ENCODE data around the gene WNT1.

WNT1 gene

GRCh38 chr12:48991247-48992050 lies 13.3 kb downstream of the WNT1 start:
- H3K9me2 ChIP-seq (replicated peaks; ENCODE audit: control insufficient read depth, low read length): no peaks in the 10 kb centered on the region
- H3K4me3 ChIP-seq (ENCODE audit: low read length): no peak overlapping the region
- no peaks in the 10 kb centered on the region for H3K36me3 ChIP-seq (ENCODE audit: control insufficient read depth, low read length)
- 0 out of 2 replicates have a peak, but pooled peaks cover 7% of the 10 kb centered on the region for H3F3A ChIP-seq (ENCODE audit: control insufficient read depth, insufficient read depth)
- no peak overlapping the region for H3K4me2 ChIP-seq (ENCODE audit: low read length)
- H3K4me1 ChIP-seq (ENCODE audit: control insufficient read depth, low read length): peaks cover 7% of the 10 kb centered on the region; the same call in 1 of the 2 replicates
- TF ChIP-seq EZH2phosphoT487 (IDR thresholded peaks at IDR 0.05; ENCODE audit: borderline replicate concordance, low read length): no peak
- no peak for TF ChIP-seq CTCF (IDR thresholded peaks at IDR 0.05; ENCODE audit: low read depth, low read length, poor library complexity, severe bottlenecking)
- H4K20me1 ChIP-seq (ENCODE audit: control insufficient read depth, insufficient read depth, low read depth, low read length): no peaks in the 10 kb centered on the region
- H3K79me2 ChIP-seq (ENCODE audit: control insufficient read depth, low read length): no peaks in the 10 kb centered on the region
- no peaks in the 10 kb centered on the region for H3K9me3 ChIP-seq (ENCODE audit: control insufficient read depth, insufficient read depth, low read length)
- peaks cover 48% of the 10 kb centered on the region for H3K27me3 ChIP-seq (ENCODE audit: control insufficient read depth, low read length)
- H3K27ac ChIP-seq (ENCODE audit: low read depth, low read length): no peak overlapping the region

DNA sequence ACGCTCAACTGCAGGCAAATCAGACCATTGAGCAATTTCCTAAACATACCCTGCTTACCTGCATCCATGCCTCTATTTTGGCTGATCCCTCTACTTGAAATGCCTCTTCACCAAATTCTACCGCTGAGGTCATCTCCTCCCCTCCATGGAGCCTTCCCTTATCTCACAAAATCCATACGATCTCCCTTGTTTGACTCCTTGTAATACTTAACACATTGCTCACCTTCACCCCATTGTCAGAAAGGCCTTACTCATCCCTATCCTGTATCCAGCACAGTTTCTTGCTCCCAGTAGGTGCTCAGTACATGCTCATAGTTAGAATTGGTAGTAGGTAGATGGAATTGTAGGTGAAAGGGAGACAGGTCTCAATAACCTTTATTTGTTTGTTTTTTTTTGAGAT lies 15.7 kb downstream of the WNT1 start:
- TF ChIP-seq CTCF (IDR thresholded peaks at IDR 0.05; ENCODE audit: low read depth, low read length, poor library complexity, severe bottlenecking) (no peak), EZH2phosphoT487 (IDR thresholded peaks at IDR 0.05; ENCODE audit: borderline replicate concordance, low read length) (no peak)
- Histone ChIP-seq H3K27me3 (ENCODE audit: control insufficient read depth, low read length) (peaks cover 51% of the 10 kb centered on the region), H3K9me2 (replicated peaks; ENCODE audit: control insufficient read depth, low read length) (no peaks in the 10 kb centered on the region), H4K20me1 (ENCODE audit: control insufficient read depth, insufficient read depth, low read depth, low read length) (no peaks in the 10 kb centered on the region), H3K4me2 (ENCODE audit: low read length) (no peak overlapping the region), H3K27ac (ENCODE audit: low read depth, low read length) (no peak overlapping the region), H3K4me1 (ENCODE audit: control insufficient read depth, low read length) (peaks cover 31% of the 10 kb centered on the region), H3F3A (ENCODE audit: control insufficient read depth, insufficient read depth) (0 out of 2 replicates have a peak, but pooled peaks cover 7% of the 10 kb centered on the region), H3K36me3 (ENCODE audit: control insufficient read depth, low read length) (no peaks in the 10 kb centered on the region), H3K4me3 (ENCODE audit: low read length) (no peak overlapping the region), H3K9me3 (ENCODE audit: control insufficient read depth, insufficient read depth, low read length) (no peaks in the 10 kb centered on the region), H3K79me2 (ENCODE audit: control insufficient read depth, low read length) (no peaks in the 10 kb centered on the region)

GRCh38 chr12:48994224-48995085 lies 16.3 kb downstream of the WNT1 start:
- peaks cover 35% of the 10 kb centered on the region for H3K4me1 ChIP-seq (ENCODE audit: control insufficient read depth, low read length)
- H3K9me2 ChIP-seq (replicated peaks; ENCODE audit: control insufficient read depth, low read length): no peaks in the 10 kb centered on the region
- H3K4me2 ChIP-seq (ENCODE audit: low read length): no peak overlapping the region
- no peak overlapping the region for H3K27ac ChIP-seq (ENCODE audit: low read depth, low read length)
- peaks cover 48% of the 10 kb centered on the region for H3K27me3 ChIP-seq (ENCODE audit: control insufficient read depth, low read length)
- H4K20me1 ChIP-seq (ENCODE audit: control insufficient read depth, insufficient read depth, low read depth, low read length): no peaks in the 10 kb centered on the region
- TF ChIP-seq CTCF (IDR thresholded peaks at IDR 0.05; ENCODE audit: low read depth, low read length, poor library complexity, severe bottlenecking) (no peak), EZH2phosphoT487 (IDR thresholded peaks at IDR 0.05; ENCODE audit: borderline replicate concordance, low read length) (no peak)
- H3K4me3 ChIP-seq (ENCODE audit: low read length): no peak overlapping the region
- H3F3A ChIP-seq (ENCODE audit: control insufficient read depth, insufficient read depth): 0 out of 2 replicates have a peak, but pooled peaks cover 7% of the 10 kb centered on the region
- no peaks in the 10 kb centered on the region for H3K36me3 ChIP-seq (ENCODE audit: control insufficient read depth, low read length)
- 0 out of 2 replicates have a peak, but pooled peaks cover under 1% of the 10 kb centered on the region for H3K79me2 ChIP-seq (ENCODE audit: control insufficient read depth, low read length)
- H3K9me3 ChIP-seq (ENCODE audit: control insufficient read depth, insufficient read depth, low read length): no peaks in the 10 kb centered on the region

All from DOHH2 (cell line).